ENCODE measurements around the gene ASCC3.

The ASCC3 gene

GRCh38 chr6:100880853-100881706 lies at the start of gene ASCC3:
Gene ASCC3, minus strand, starts transcription at chr6:100881329. Its CDS starts 13,332 bp downstream, at chr6:100867997.
- no peak for TF ChIP-seq CTCF (IDR thresholded peaks at IDR 0.05; ENCODE audit: low read depth, low read length)
- peak; percentile 93 for DNase-seq (ENCODE audit: low read depth in 2 of 2)
- peak within 1 kb of the TSS; percentile 84 to 88 for H3K4me3 ChIP-seq (replicated peaks in 1 of 2; ENCODE audit: low read depth in 2 of 2, low read length in 2 of 2)

- no peak overlapping the region for H3K4me3 ChIP-seq (replicated peaks in 1 of 2; ENCODE audit: low read depth in 2 of 2, low read length in 2 of 2)
- no peak for DNase-seq (ENCODE audit: low read depth in 2 of 2)
- TF ChIP-seq CTCF (IDR thresholded peaks at IDR 0.05; ENCODE audit: low read depth, low read length), result no peak
These were observed 44.6 kb upstream of the ASCC3 start for GRCh38 chr6:100925749-100926148.

GRCh38 chr6:100924534-100925227 lies 43.6 kb upstream of the ASCC3 start:
- TF ChIP-seq CTCF (IDR thresholded peaks at IDR 0.05; ENCODE audit: low read depth, low read length), result no peak
- DNase-seq (ENCODE audit: low read depth in 2 of 2), result peak in 1 of 2 donors; percentile 6
- no peak overlapping the region for H3K4me3 ChIP-seq (replicated peaks in 1 of 2; ENCODE audit: low read depth in 2 of 2, low read length in 2 of 2)

GRCh38 chr6:100923481-100924165 lies 42.5 kb upstream of the ASCC3 start:
- no peak for TF ChIP-seq CTCF (IDR thresholded peaks at IDR 0.05; ENCODE audit: low read depth, low read length)
- no peak overlapping the region for H3K4me3 ChIP-seq (replicated peaks in 1 of 2; ENCODE audit: low read depth in 2 of 2, low read length in 2 of 2)
- DNase-seq (ENCODE audit: low read depth in 2 of 2), result no peak

GRCh38 chr6:100920028-100920605 lies 39.0 kb upstream of the ASCC3 start:
- H3K4me3 ChIP-seq (replicated peaks in 1 of 2; ENCODE audit: low read depth in 2 of 2, low read length in 2 of 2), result no peak overlapping the region
- TF ChIP-seq CTCF (IDR thresholded peaks at IDR 0.05; ENCODE audit: low read depth, low read length), result no peak
- no peak for DNase-seq (ENCODE audit: low read depth in 2 of 2)

GRCh38 chr6:100918152-100918551 lies 37.0 kb upstream of the ASCC3 start:
- DNase-seq (ENCODE audit: low read depth in 2 of 2), result no peak
- H3K4me3 ChIP-seq (replicated peaks in 1 of 2; ENCODE audit: low read depth in 2 of 2, low read length in 2 of 2), result no peak overlapping the region
- no peak for TF ChIP-seq CTCF (IDR thresholded peaks at IDR 0.05; ENCODE audit: low read depth, low read length)

All from cardiac fibroblast (primary cell).